ENCODE measurements around the gene SLC25A30.
"Not testable (repeated sequence)": the region's sequence is repeated elsewhere in the genome, so short reads cannot be mapped to it uniquely, and the experiment has no call there.

SLC25A30 gene

DNA sequence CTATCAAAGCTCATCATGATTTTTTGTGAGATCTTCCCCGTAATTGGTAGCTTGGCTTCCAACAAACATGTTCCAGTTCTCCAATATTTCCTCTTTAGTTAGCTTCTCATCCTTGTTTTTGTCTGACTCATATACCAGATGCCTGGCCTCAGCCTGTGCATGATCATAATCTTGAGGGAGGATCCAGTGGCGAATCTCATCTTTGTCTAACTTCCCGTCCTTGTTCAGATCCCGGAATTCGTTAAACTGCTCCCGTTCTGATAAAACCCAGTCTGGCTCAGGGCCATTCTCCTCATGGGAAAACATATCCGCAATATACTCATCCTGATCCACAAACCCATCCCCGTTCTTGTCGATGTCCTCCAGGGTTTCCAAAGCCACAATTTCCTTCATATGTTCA, 27.8 kb downstream of the SLC25A30 start:
- not testable (repeated sequence) for DNase-seq

DNA sequence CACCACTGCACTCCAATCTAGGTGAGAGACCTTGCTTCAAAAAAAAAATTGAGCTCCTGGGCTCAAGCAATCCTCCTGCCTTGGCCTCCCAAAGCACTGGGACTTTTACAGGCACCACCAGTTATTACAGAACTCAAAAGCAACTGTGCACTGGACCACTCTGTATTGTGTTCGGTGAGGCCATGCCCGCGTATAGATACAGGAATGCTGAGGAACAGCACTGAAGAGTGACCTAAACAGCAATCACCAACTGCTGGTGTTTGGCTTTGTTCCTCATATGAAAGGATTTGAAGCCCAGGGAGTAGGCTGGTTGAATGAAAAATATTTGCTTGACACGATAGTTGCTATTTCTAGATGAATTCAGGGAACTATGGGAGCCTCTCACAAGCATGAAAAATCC, 29.5 kb downstream of the SLC25A30 start:
- DNase-seq = no peak

DNA sequence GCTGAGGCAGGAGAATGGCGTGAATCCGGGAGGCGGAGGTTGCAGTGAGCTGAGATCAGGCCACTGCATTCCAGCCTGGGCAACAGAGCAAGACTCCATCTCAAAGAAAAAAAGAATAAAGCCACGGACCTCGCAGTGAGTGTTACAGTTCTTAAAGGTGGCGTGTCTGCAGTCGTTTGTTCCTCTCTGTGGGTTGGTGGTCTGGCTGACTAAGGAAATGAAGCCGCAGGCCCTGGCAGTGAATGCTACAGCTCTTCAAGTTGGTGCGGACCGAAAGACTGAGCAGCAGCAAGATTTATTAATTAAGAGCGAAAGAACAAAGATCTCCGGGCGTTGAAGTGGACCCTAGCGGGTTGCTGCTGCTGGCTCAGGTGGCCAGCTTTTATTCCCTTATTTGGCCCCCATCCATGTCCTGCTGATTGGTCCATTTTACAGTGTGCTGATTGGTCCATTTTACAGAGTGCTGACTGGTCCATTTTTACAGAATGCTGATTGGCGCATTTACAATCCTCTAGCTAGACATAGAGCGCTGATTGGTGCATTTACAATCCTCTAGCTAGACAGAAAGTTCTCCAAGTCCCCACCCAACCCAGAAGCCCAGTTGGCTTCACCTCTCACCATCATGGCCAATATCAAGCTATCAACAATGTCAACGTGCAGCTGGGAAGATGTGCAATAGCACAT, 31.1 kb downstream of the SLC25A30 start:
- DNase-seq = peak; percentile 87

DNA sequence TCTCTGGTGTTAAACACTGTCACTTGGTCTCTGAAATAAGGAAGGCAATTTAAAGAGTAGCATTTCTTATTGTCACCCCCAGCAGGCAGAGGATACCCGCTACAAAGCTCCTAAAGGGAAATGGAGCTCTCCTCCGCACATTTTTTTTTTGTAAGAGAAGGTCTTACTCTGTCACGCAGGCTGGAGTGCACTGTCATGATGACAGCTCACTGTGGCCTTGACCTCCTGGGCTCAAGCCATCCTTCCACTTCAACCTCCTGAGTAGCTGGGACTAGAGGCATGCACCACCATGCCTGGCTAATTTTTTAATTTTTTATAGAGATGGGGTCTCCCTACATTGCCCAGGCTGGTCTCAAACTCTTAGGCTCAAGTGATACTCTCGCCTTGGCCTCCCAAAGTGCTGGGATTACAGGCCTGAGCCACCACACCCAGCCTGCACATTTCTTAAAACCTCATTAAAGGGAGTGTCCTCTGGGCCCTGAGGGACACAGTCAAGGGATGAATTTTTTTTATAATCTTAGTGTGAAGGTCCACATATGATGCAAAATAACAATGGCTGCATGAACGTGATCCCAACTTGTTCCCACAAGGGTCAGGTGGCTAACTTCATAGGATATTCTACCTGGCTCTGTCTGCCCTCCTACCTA, 32.1 kb downstream of the SLC25A30 start:
- no peak for DNase-seq

DNA sequence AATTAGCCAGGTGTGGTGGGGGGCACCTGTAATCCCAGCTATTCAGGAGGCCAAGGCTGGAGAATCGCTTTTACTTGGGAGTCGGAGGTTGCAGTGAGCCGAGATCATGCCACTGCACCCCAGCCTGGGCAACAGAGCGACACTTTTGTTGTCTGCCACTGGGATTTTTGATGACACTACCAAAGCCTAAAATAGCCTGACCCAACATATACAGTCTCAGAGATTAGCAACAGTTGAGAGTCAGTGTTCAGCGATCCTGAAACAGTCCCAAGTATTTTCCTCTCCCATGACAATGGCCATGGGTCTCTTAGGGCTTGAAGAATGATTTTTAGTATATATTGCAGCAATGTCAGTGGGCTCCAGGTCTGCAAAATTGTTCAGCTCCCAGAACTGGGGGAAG, 32.9 kb downstream of the SLC25A30 start:
- DNase-seq = no peak

DNA sequence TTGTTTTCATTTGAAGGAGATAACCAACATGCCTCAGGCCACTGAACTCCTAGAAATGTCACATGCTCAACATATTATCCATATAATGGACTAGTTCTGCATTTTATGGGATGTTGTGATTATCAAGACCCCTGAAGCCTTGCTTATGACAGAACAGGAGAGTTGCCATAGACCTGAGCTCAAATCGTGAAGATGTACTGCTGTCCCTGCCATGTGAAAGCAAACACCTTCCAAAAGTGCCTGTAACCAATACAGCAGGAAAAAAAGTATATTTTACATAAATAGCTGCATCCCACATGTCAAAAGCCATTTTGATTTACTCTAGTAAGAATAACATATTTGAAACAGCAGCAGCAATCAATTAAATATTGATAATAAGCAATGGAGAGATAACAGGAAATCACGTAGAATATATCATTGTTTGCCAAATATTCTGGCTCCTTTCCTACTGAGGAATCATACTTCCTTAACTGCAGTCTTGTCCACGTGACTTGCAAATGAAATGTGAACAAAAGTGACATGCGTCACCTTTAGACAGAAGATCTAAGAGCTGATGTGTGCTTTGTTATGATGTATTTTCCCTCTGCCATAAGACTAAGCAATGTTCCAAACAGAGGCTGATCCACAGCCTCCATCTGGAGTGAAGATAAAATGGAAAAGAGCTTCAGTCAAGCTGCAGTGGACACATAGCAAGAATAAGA, 33.5 kb downstream of the SLC25A30 start:
- DNase-seq = no peak

DNA sequence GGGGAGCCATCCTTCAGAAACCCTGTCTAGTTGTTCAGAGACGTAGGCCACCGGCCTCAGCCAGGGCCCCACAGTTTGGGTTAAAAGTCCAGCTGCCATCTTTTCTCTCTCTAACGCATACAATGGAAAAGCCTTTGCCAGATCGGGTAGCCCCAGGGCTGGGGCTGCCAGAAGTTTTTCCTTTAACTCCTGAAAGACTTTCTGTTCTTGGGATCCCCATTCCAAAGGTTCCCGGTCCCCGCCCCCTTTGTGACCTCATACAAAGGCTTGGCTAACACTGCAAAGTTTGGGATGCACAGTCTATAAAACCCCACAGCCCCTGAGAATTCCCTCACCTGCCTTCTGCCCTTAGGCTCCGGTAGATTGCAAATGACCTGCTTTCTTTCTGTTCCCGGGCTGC, 35.4 kb downstream of the SLC25A30 start:
- DNase-seq = not testable (repeated sequence)

DNA sequence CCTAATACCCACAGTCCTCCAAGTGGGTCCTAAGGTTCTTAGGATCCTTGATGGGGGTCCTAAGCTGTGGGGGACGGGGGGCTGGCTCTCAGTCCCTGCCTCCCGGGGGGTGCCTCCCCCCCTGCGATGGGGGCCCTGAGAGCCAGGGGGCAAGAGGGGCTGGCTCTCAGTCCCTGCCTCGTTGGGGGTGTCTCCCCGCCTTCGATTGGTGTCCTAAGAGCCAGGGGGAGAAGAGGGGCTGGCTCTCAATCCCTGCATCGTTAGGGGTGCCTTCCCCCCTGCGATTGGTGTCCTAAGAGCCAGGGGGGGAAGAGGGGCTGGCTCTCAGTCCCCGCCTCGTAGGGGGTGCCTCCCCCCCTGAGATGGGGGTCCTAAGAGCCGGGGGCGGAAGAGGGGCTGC, 37.0 kb downstream of the SLC25A30 start:
- no peak for DNase-seq

DNA sequence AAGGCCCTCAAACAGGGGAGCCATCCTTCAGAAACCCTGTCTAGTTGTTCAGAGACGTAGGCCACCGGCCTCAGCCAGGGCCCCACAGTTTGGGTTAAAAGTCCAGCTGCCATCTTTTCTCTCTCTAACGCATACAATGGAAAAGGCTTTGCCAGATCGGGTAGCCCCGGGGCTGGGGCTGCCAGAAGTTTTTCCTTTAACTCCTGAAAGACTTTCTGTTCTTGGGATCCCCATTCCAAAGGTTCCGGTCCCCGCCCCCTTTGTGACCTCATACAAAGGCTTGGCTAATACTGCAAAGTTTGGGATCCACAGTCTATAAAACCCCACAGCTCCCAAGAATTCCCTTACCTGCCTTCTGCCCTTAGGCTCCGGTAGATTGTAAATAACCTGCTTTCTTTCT, 37.5 kb downstream of the SLC25A30 start:
- not testable (repeated sequence) for DNase-seq

DNA sequence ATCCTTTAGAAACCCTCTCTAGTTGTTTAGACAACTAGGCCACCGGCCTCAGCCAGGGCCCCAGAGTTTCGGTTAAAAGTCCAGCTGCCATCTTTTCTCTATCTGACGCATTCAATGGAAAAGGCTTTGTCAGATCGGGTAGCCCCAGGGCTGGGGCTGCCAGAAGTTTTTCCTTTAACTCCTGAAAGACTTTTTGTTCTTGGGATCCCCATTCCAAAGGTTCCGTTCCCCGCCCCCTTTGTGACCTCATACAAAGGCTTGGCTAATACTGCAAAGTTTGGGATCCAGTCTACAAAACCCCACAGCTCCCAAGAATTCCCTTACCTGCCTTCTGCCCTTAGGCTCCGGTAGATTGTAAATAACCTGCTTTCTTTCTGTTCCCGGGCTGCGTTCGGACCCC, 38.7 kb downstream of the SLC25A30 start:
- DNase-seq = not testable (repeated sequence)

DNA sequence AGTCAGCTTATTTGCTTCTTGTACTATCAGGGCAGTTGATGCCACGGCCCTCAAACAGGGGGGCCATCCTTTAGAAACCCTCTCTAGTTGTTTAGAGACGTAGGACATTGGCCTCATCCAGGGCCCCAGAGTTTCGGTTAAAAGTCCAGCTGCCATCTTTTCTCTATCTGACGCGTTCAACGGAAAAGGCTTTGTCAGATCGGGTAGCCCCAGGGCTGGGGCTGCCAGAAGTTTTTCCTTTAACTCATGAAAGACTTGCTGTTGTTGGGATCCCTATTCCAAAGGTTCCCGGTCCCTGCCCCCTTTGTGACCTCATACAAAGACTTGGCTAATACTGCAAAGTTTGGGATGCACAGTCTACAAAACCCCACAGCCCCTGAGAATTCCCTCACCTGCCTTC, 39.4 kb downstream of the SLC25A30 start:
- DNase-seq = not testable (repeated sequence)

DNA sequence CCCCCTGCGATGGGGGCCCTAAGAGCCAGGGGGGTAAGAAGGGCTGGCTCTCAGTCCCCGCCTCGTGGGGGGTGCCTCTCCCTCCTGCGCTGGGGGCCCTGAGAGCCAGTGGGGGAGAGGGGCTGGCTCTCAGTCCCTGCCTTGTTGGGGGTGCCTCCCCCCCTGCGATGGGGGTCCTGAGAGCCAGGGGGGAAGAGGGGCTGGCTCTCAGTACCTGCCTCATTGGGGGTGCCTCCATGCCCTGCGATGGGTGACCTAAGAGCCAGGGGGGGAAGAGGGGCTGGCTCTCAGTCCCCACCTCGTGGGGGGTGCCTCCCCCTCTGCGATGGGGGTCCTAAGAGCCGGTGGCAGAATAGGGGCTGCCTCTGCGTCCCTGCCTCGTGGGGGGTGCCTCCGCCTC, 40.9 kb downstream of the SLC25A30 start:
- not testable (repeated sequence) for DNase-seq

DNA sequence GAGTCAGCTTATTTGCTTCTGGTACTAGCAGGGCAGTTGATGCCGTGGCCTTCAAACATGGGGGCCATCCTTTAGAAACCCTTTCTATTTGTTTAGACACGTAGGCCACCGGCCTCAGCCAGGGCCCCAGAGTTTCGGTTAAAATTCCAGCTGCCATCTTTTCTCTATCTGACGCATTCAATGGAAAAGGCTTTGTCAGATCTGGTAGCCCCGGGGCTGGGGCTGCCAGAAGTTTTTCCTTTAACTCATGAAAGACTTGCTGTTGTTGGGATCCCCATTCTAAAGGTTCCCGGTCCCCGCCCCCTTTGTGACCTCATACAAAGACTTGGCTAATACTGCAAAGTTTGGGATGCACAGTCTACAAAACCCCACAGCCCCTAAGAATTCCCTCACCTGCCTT, 41.5 kb downstream of the SLC25A30 start:
- DNase-seq = not testable (repeated sequence)

DNA sequence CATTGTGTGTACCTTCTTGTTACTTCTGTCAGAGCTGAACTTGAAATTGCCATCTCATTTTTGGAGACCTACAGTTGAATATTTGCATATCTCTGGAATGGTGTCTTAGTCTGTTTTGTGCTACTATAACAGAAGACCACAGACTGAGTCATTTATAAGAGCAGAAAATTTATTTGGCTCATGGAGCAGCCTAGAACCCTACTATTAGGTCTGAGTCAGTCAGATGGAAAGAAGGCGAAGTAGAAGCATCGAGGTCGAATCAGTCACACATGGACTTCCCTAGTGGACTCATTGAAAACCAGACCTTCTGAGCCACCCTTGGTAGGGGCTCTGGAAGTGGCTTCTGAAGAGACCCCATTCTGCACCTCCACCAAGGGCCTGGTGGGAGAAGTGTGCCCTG, 43.3 kb downstream of the SLC25A30 start:
- no peak for DNase-seq

DNA sequence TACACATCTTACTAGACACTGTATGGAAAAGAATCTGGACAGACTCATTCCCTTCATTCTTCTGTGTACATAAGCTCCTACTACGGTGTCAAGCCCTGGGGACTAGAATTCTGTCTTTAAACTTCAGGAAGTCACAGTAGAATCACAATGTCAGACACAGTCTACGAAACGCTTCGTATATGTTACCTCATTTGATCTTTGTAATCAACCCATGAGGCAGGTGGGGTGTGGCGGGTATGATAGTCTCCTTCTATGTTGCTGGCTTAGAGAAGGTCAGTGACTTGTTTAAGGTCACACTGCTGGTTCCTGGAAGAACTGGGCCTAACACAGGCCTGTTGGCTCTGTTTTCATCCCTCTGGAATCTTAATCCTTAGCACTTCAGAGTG, 45.0 kb downstream of the SLC25A30 start:
- DNase-seq = no peak

DNA sequence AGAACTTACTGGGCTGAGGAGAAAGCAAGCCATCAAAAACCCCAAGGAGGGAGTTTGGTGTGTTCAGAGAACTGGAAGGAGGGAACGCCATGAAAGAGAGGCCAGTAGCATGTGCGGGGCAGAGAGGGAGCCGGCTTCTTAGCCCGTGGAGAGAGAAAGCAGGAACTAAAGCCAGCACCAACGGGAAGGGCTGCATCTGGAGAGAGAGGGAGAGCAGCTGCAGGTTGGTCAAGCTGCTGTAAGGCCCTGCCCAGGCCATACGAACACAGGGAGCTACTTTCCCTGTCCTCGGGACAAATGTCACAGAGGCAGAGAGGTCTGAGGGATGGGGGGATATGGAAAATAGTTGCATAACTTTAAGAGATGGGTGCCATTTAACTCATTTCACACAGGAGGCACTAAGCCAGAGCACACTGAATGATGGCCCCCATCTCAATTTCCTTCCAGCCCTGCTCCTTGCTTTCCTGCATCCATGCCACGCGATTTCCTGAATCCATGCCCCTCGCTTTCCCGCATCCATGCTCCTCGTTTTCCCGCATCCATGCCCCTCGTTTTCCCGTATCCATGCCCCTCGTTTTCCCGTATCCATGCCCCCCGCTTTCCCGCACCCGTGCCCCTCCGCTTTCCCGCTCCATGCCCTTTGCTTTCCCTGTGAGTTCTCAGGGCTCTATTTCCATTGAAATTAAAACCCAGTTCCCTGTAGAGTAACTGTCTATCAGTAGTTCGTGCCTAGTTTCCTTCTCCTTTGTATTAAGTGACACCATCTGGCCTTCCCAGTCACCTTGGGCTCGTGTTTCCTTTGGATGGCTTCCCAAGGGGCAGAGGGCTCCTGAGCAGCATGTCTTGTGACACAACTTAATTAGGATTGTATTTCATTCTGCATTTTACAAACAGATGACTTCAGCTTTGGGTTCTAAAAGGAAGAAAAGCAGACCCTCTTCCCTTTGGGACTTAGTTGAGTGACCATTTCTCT, 45.7 kb downstream of the SLC25A30 start:
- no peak for DNase-seq

DNA sequence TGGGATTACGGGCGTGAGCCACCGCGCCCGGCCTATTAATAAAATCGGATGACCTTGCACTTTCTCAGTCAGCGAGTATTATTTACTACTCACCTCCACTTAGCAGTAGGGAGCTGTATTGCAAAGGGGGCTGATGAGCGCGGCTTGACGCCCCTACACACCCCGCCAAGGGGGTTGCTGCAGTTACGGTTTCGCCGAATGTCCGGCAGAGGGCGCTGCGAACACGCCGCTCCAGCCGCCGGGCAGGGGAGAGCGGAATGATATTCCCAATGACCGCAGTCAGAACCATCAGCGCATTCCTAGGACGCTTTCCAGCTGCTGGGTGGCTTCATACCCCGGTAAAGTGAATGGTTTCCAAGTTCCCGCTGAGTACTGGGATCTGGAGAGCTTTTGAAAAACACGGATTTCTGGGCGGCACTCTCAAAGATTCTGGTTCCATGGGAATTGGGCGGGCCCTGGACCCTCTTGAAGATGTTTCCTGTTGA, 47.2 kb downstream of the SLC25A30 start:
- DNase-seq = peak; percentile 21

DNA sequence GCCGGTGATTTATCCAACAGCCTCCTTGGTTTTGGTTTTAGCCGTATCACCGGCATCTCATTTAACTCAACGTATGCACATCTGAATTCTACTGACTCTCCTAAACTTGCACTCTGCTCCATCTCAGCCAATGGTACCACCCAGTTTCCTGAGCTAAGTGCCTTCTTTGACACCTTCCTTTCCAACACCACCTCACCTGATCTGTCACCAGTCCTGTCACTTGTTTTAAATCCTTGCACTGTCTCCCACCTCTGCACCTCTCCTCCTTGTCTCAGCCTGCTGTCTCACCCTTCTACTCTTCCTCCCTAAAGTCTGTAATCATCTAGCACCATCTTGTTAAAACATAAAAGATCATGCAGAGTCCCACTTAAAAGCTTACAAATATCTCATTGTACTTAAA, 49.1 kb downstream of the SLC25A30 start:
- DNase-seq = no peak

DNA sequence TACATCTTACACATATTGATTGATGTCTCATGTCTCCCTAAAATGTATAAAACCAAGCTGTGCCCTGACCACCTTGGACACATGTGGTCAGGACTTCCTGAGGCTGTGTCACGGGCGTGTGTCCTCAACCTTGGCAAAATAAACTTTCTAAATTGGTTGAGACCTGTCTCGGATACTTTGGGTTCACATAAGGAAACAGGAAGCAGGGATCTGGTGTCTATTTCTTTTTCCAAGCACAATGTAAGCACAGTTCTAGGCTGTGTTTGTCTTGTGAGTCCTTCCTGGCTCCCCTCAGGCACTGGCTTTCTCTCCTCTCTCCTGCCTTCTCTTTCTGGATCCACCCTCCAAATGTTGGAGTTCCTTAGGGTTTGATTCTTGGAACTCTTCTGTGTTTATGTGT, 49.6 kb downstream of the SLC25A30 start:
- DNase-seq = no peak

DNA sequence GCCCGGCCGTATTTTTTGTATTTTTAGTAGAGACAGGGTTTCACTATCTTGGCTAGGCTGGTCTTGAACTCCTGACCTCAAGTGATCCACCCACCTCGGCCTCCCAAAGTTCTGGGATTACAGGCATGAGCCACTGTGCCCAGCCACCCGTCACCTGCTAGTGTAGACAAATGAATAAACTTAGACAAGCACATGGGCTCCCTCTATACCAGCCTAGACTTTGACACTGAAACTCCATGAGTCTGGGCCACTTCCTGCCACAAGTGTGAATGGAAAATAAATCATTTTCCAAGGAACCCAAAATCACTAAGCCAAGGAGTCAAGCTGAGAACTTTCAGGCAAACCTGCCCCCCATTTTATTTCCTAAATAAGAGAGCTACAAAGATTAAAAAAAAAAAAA, 50.2 kb downstream of the SLC25A30 start:
- no peak for DNase-seq

DNA sequence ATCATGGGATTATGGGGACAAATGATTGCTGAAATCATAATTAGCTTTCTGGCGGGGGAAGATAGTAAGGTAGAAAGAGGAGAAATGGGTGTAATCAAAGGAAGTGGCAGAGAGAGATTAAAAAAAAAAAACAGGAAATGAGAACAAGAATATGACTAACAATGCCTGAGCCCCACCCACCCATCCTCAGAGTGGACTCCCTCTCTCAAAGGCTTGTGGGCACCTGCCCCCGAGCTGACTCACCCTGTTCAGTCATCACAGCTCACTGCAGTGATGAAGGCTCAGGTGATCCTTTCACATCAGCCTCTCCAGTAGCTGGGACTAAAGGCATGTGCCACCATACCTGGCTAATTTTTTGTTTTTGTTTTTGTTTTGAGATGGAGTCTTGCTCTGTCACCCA, 50.8 kb downstream of the SLC25A30 start:
- peak; percentile 42 for DNase-seq

DNA sequence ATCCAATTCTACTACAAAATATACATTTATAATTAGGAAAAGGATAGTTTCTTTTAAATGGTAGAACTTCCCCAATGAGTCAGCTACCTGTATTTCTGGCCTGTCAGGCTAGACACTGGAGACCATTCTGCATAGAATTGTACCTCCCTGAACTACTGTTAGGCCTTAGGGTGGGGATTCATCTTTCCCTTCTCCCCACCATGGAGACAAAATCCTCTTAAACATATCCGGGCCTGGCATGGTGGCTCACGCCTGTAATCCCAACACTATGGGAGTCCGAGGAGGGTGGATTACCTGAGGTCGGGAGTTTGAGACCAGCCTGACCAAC, 52.7 kb downstream of the SLC25A30 start:
- no peak for DNase-seq
